KMS-11 (cell line): Measurements from ENCODE around the gene IL1RAPL2.
"Not testable (repeated sequence)": the region's sequence is repeated elsewhere in the genome, so short reads cannot be mapped to it uniquely, and the experiment has no call there.

Experiments
- H2AFZ ChIP-seq: fragments of 200-600 bp; sonication (generic); 2 replicates; pipeline ENCODE4 v1.6.1; 2016; ENCODE audit warnings: antibody characterized with exemption, mixed run types, low read depth
- H3K27ac ChIP-seq: fragments of 200-600 bp; sonication (generic); 2 replicates; pipeline ENCODE4 v1.6.1; 2016; ENCODE audit warnings: mild to moderate bottlenecking, mixed run types
- H3K27me3 ChIP-seq: fragments of 200-600 bp; sonication (generic); 2 replicates; pipeline ENCODE4 v1.6.1; 2017; ENCODE audit warnings: mild to moderate bottlenecking, low read depth, mixed run types, moderate library complexity; ENCODE audit not compliant: insufficient read depth
- H3K36me3 ChIP-seq: fragments of 200-600 bp; sonication (generic); 2 replicates; pipeline ENCODE4 v1.6.1; 2017; ENCODE audit warnings: mild to moderate bottlenecking, mixed run types; ENCODE audit not compliant: insufficient read depth
- H3K4me1 ChIP-seq: fragments of 200-600 bp; sonication (generic); 2 replicates; pipeline ENCODE4 v1.6.1; 2016; ENCODE audit warnings: mild to moderate bottlenecking, low read depth, mixed run types; ENCODE audit not compliant: poor library complexity, severe bottlenecking
- H3K4me2 ChIP-seq: fragments of 200-600 bp; sonication (generic); 2 replicates; pipeline ENCODE4 v1.7.0; 2016; ENCODE audit warnings: mild to moderate bottlenecking, mixed run types
- H3K4me3 ChIP-seq: fragments of 200-600 bp; sonication (generic); IDR thresholded peaks from 2 replicates; pipeline ENCODE4 v1.6.1; 2017; ENCODE audit warnings: low read depth, low read length, mixed read lengths; ENCODE audit not compliant: insufficient read depth
- H3K79me2 ChIP-seq: fragments of 200-600 bp; sonication (generic); 2 replicates; pipeline ENCODE4 v1.6.1; 2016; ENCODE audit warnings: low read depth, mixed run types; ENCODE audit not compliant: insufficient read depth
- H3K9ac ChIP-seq: fragments of 200-600 bp; sonication (generic); 2 replicates; pipeline ENCODE4 v1.6.1; 2016; ENCODE audit warnings: mild to moderate bottlenecking, mixed run types
- H4K20me1 ChIP-seq: fragments of 200-600 bp; sonication (generic); 2 replicates; pipeline ENCODE4 v1.6.1; 2016; ENCODE audit warnings: mild to moderate bottlenecking, mixed run types; ENCODE audit not compliant: insufficient read depth
- CTCF ChIP-seq: fragments of 200-600 bp; sonication (generic); conservative IDR thresholded peaks from 2 replicates; pipeline ENCODE4 v1.6.1; 2017; ENCODE audit warnings: low read depth, mild to moderate bottlenecking, antibody characterized with exemption, low read length, moderate library complexity, mixed read lengths

IL1RAPL2 gene

GRCh38 chrX:104565791-104566680 lies at the start of gene IL1RAPL2:
Gene IL1RAPL2 (plus strand): TSS chrX:104566199.
- TF ChIP-seq CTCF: peak; percentile 54
- Histone ChIP-seq H3K36me3 (no peaks in the 10 kb centered on the region), H3K4me3 (no peak within 1 kb of the TSS), H4K20me1 (no peaks in the 10 kb centered on the region), H3K27ac (no peak within 1 kb of the TSS), H2AFZ (peak within 1 kb of the TSS; percentile 57; the same call in 1 of the 2 replicates), H3K9ac (no peak within 1 kb of the TSS; the same call in 1 of the 2 replicates), H3K27me3 (no peaks in the 10 kb centered on the region), H3K4me2 (peak within 1 kb of the TSS; percentile 60; the same call in 1 of the 2 replicates), H3K79me2 (no peaks in the 10 kb centered on the region), H3K4me1 (no peaks in the 10 kb centered on the region)

GRCh38 chrX:104522386-104522785 lies 43.6 kb upstream of the IL1RAPL2 start:
- H3K4me2 ChIP-seq: no peak overlapping the region
- H2AFZ ChIP-seq: no peak overlapping the region
- no peaks in the 10 kb centered on the region for H3K79me2 ChIP-seq
- H3K36me3 ChIP-seq: no peaks in the 10 kb centered on the region
- H3K9ac ChIP-seq: no peak overlapping the region
- H3K27me3 ChIP-seq: no peaks in the 10 kb centered on the region
- TF ChIP-seq CTCF: no peak
- no peak overlapping the region for H3K4me3 ChIP-seq
- no peak overlapping the region for H3K27ac ChIP-seq
- no peaks in the 10 kb centered on the region for H4K20me1 ChIP-seq
- no peaks in the 10 kb centered on the region for H3K4me1 ChIP-seq

- Histone ChIP-seq H3K79me2 (no peaks in the 10 kb centered on the region), H4K20me1 (no peaks in the 10 kb centered on the region), H3K36me3 (no peaks in the 10 kb centered on the region), H3K27ac (no peak overlapping the region), H3K4me2 (no peak overlapping the region), H3K4me1 (no peaks in the 10 kb centered on the region), H3K27me3 (no peaks in the 10 kb centered on the region), H3K4me3 (no peak overlapping the region), H3K9ac (no peak overlapping the region), H2AFZ (no peak overlapping the region)
- no peak for TF ChIP-seq CTCF
Observed at GRCh38 chrX:104523858-104524257, 42.1 kb upstream of the IL1RAPL2 start.

- TF ChIP-seq CTCF: no peak
- H3K4me3 ChIP-seq: no peak overlapping the region
Observed at GRCh38 chrX:104539081-104539480, 26.9 kb upstream of the IL1RAPL2 start.

GRCh38 chrX:104542447-104542846 lies 23.6 kb upstream of the IL1RAPL2 start:
- not testable (repeated sequence) for H3K4me1 ChIP-seq, H3K36me3 ChIP-seq, H3K4me2 ChIP-seq, H3K9ac ChIP-seq, H4K20me1 ChIP-seq, H2AFZ ChIP-seq, H3K27ac ChIP-seq, H3K79me2 ChIP-seq, H3K27me3 ChIP-seq, H3K4me3 ChIP-seq

More at GRCh38 chrX:104539081-104539480, 26.9 kb upstream of the IL1RAPL2 start:
- no peaks in the 10 kb centered on the region for H3K36me3 ChIP-seq
- no peak overlapping the region for H3K4me2 ChIP-seq
- H4K20me1 ChIP-seq: no peaks in the 10 kb centered on the region
- no peaks in the 10 kb centered on the region for H3K79me2 ChIP-seq
- no peaks in the 10 kb centered on the region for H3K27me3 ChIP-seq
- H3K27ac ChIP-seq: no peak overlapping the region
- no peak overlapping the region for H3K9ac ChIP-seq
- no peak overlapping the region for H2AFZ ChIP-seq
- no peaks in the 10 kb centered on the region for H3K4me1 ChIP-seq
